Chondrocyte (in vitro differentiated cells): ENCODE measurements around the gene MCTP2. TPM values are rescaled to one million over a fixed set of nuclear protein-coding genes. Genes with fewer than 3 reads are reported as not detected.

Experiments
- DNase-seq: peaks from one replicate; pipeline ENCODE4 v3.0.0; 2021; ENCODE audit warnings: mixed read lengths, low spot score
- H3K27ac Mint-ChIP-seq: one replicate; pipeline ENCODE4 v1.8.0; 2021; ENCODE audit warnings: mild to moderate bottlenecking, moderate library complexity, mixed read lengths; ENCODE audit not compliant: unreplicated experiment
- H3K27me3 Mint-ChIP-seq: 2 replicates; pipeline ENCODE4 v1.8.0; 2021; ENCODE audit warnings: low read depth, mixed read lengths
- H3K36me3 Mint-ChIP-seq: 2 replicates; pipeline ENCODE4 v1.8.0; 2021; ENCODE audit warnings: low read depth, mixed read lengths
- H3K4me1 Mint-ChIP-seq: 2 replicates; pipeline ENCODE4 v1.8.0; 2021; ENCODE audit warnings: low read depth, mild to moderate bottlenecking, mixed read lengths
- H3K4me3 Mint-ChIP-seq: one replicate; pipeline ENCODE4 v1.8.0; 2021; ENCODE audit warnings: mild to moderate bottlenecking, moderate library complexity, mixed read lengths; ENCODE audit not compliant: unreplicated experiment
- H3K9me3 Mint-ChIP-seq: 2 replicates; pipeline ENCODE4 v1.8.0; 2021; ENCODE audit warnings: low read depth, mixed read lengths
- total RNA-seq: library from RNA; stranded (reverse); gene quantifications from 3 replicates; pipeline ENCODE4 v1.2.1, GENCODE V29; 2021
- TF ChIP-seq, protein P1 (sequence below): fragments of 200-600 bp; sonication (generic); IDR thresholded peaks from 2 replicates; pipeline ENCODE4 v1.5.0; 2021; ENCODE audit warnings: antibody characterized with exemption, mild to moderate bottlenecking, moderate library complexity

The MCTP2 gene
- total RNA-seq, 1 donor from 2014 or later: 4.5 TPM

DNA sequence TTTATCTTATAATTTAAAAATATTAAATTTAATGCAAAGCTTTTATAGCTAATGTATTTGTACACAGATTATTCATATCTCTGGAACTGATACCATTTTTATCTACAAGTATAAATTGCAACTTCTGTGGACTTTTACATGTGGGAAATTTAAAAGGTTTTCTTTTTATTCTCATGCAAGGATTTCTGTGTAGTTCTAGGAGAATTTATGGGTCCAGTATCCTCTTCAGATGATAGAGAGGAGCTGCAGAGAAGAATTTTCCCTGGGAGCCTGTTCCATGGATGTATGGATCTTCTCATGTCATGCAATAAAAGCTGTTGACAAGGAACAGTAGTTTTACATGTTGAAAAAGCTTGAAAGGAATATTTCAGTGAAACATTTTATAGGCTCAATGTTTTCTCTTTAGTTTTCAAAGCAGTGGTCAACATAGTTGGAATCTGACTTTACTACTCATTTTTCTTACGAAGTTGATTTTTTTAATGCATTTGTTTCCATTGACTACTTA lies 119.7 kb downstream of the MCTP2 start:
- no peak overlapping the region for H3K4me3 Mint-ChIP-seq
- no peaks in the 10 kb centered on the region for H3K9me3 Mint-ChIP-seq
- H3K27me3 Mint-ChIP-seq: no peaks in the 10 kb centered on the region
- H3K4me1 Mint-ChIP-seq: no peaks in the 10 kb centered on the region
- H3K27ac Mint-ChIP-seq: no peak overlapping the region
- DNase-seq: no peak
- TF ChIP-seq, protein P1, sequence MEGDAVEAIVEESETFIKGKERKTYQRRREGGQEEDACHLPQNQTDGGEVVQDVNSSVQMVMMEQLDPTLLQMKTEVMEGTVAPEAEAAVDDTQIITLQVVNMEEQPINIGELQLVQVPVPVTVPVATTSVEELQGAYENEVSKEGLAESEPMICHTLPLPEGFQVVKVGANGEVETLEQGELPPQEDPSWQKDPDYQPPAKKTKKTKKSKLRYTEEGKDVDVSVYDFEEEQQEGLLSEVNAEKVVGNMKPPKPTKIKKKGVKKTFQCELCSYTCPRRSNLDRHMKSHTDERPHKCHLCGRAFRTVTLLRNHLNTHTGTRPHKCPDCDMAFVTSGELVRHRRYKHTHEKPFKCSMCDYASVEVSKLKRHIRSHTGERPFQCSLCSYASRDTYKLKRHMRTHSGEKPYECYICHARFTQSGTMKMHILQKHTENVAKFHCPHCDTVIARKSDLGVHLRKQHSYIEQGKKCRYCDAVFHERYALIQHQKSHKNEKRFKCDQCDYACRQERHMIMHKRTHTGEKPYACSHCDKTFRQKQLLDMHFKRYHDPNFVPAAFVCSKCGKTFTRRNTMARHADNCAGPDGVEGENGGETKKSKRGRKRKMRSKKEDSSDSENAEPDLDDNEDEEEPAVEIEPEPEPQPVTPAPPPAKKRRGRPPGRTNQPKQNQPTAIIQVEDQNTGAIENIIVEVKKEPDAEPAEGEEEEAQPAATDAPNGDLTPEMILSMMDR: no peak
- peaks cover 3% of the 10 kb centered on the region for H3K36me3 Mint-ChIP-seq

DNA sequence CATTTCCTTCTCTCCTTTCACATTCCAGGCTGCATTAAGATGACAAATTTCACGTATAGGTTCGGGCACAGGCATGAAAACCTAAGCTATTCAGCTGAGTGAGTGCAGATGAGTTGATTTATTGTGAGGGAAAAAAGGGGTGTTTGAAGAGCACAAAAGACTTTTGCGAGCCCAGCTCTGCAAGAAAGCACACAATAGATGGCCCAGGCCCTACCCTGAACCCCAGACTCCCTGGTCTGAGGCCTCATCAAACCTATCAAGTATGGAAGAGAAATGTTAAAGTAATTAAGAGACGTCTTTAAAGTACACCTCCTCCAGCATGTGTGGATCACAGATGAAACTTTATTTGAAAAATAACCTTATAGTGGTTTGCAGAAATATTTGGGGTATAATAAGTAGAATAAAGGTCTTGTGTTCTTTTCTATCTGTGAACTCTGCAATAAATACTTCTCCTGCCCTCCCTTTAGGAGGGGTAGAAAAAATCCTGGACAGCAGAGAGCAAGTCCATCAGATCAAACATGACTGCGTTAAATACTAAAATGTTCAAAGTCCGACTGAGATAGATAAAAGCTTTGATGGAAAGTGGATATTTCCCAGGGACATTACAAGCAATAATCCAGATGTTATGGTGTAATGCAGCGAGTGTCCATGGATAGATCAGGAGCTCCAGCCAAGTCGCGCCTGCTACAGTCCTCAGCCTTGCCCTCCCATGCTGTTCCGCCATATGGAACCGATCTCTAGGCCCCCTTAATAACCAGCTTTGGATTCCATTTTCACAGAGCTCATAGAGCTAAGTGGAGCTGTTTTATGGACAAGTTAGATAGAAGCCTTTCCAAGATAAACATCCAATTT lies 121.5 kb downstream of the MCTP2 start:
- no peak for DNase-seq
- peaks cover 3% of the 10 kb centered on the region for H3K36me3 Mint-ChIP-seq
- no peaks in the 10 kb centered on the region for H3K9me3 Mint-ChIP-seq
- no peak overlapping the region for H3K4me3 Mint-ChIP-seq
- no peaks in the 10 kb centered on the region for H3K27me3 Mint-ChIP-seq
- TF ChIP-seq, protein P1: no peak
- H3K27ac Mint-ChIP-seq: no peak overlapping the region
- H3K4me1 Mint-ChIP-seq: no peaks in the 10 kb centered on the region

DNA sequence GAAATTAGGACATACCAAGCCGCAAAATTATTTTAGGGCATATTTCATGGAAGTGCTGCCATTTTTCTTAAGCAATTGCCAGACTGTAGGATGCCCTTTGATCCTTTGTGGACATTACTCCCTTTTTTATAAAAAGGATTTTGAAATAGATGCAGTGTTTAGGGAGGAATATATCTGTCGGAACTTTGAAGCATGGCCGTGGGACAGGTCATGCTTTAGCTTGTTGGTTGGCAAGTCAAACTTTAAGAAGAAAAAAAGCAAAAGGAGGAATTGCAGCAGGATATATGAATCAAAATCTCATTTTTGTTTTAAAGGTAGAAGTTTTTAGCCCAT lies 122.1 kb downstream of the MCTP2 start:
- Mint-ChIP-seq H3K36me3 (peaks cover 4% of the 10 kb centered on the region), H3K4me3 (no peak overlapping the region), H3K9me3 (no peaks in the 10 kb centered on the region), H3K27ac (no peak overlapping the region), H3K4me1 (no peaks in the 10 kb centered on the region), H3K27me3 (no peaks in the 10 kb centered on the region)
- DNase-seq: no peak
- TF ChIP-seq, protein P1: no peak

DNA sequence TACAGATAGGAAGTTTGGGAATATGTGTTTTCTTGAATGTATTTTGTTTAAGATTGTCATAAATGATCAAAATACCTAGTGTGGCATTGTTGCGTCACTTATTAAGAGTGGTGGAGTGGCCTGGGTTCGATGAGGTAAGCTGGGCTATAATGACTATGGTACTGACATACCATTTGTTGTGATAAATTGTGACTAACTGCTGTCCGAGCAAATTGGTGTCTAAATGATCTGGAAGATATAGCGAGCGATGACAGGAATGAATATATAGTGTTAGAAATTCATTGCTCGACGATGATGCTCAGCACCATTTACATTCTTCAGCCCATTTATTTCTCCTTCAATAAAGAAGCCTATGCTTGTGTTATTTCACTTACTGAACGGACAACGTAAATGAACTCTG lies 123.3 kb downstream of the MCTP2 start:
- DNase-seq: no peak
- Mint-ChIP-seq H3K36me3 (peaks cover 5% of the 10 kb centered on the region), H3K4me1 (no peaks in the 10 kb centered on the region), H3K9me3 (no peaks in the 10 kb centered on the region), H3K27me3 (no peaks in the 10 kb centered on the region), H3K27ac (no peak overlapping the region), H3K4me3 (no peak overlapping the region)
- TF ChIP-seq, protein P1: no peak

DNA sequence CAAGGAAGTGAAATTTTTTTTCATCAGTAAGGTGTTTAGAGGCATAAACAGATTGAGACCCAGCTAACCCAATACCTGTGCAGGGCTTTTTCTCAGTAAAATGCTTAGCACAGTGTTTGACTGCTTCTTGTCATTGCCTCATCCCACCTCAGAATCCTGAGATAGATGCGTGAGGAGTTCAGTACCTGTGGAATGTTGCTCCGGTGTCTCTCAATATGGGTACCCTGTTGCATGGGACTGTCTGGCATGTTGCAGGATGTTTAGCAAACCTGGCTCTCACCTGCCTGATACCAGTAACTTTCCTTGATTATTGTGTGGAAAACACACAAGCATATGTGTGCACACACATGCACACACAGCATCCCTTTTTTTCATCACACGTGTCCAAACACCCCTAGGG lies 128.4 kb downstream of the MCTP2 start:
- no peaks in the 10 kb centered on the region for H3K27me3 Mint-ChIP-seq
- no peak for DNase-seq
- TF ChIP-seq, protein P1: no peak
- H3K4me1 Mint-ChIP-seq: no peaks in the 10 kb centered on the region
- H3K9me3 Mint-ChIP-seq: no peaks in the 10 kb centered on the region
- no peak overlapping the region for H3K4me3 Mint-ChIP-seq
- no peak overlapping the region for H3K27ac Mint-ChIP-seq
- peaks cover 2% of the 10 kb centered on the region for H3K36me3 Mint-ChIP-seq
